Measurements from ENCODE around the gene CAMTA1.

- TF ChIP-seq POLR2AphosphoS5 (IDR thresholded peaks at IDR 0.05) (no peak), CTCF (IDR thresholded peaks at IDR 0.05) (no peak), EP300 (IDR thresholded peaks at IDR 0.05) (no peak)
Measured at GRCh38 chr1:7385471-7386225, 600.4 kb downstream of the CAMTA1 start.
